Fibroblast of lung (primary cell): ENCODE results near the gene INPP5A.

Source experiments
- CTCF ChIP-seq, 2 donors: IDR thresholded peaks in 1 of 2; conservative IDR thresholded peaks in 1 of 2; 1 replicate in 1 of 2; 2 replicates in 1 of 2; pipeline ENCODE4 v1.5.1; 2011 to 2012; ENCODE audit warnings: low read length in 2 of 2, control low read depth in 1 of 2, inconsistent platforms in 1 of 2, low read depth in 1 of 2, mild to moderate bottlenecking in 1 of 2
- EZH2 ChIP-seq: IDR thresholded peaks from 2 replicates; pipeline ENCODE4 v1.5.1; 2012; ENCODE audit warnings: low read length, control low read depth, mild to moderate bottlenecking; ENCODE audit errors: missing control alignments

- no peak for TF ChIP-seq CTCF (conservative IDR thresholded peaks at IDR 0.05 in 1 of 2, IDR thresholded peaks at IDR 0.05 in 1 of 2; ENCODE audit: low read depth in 1 of 2, low read length in 2 of 2)
- TF ChIP-seq EZH2 = no peak
These were observed 173.4 kb downstream of the INPP5A start for GRCh38 chr10:132710746-132711612.
